Measurements from ENCODE around the gene SLC25A22. TPM values are rescaled to one million over a fixed set of nuclear protein-coding genes. Genes with fewer than 3 reads are reported as not detected.
A peak's percentile ranks its signal among the peaks of the same experiment; 100 is the strongest.

SLC25A22 gene
- total and polyA plus RNA-seq, 2 donors (not counting 1 experiment from before 2014, with no cell fraction given), result 25.7 to 45.7 TPM

DNA sequence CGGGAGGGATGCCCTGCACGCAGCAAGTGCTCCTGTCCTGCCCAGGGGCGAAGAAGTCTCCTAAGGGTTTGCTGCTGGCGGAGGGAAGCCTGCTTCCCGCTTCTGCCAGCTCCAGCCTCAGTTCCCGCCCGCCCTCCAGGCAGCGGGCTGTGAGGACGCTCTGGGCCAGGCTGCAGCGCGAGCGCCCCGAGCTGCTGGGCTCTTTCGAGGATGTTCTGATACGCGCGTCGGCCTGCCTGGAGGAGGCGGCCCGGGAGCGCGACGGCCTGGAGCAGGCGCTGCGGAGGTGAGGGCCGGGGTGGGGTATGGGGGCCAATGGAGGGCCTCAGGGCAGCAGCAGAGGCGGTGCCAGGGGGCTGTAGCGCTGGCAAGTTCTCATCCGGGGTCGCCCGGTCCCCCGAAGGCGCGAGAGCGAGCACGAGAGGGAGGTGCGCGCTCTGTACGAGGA lies 31.8 kb upstream of the SLC25A22 start:
- H3K27me3 ChIP-seq (replicated peaks in 1 of 4; ENCODE audit: control extremely low read depth in 1 of 4, control insufficient read depth in 3 of 4, insufficient read depth in 4 of 4, low read length in 3 of 4), result peaks cover 0 to 60% (median 20%) of the 10 kb centered on the region in 4 experiments
- ChIA-PET POLR2A (interaction anchor here (0.7 to 6.4 kb wide), 3 partner anchors 10 to 14 kb away, joined by 4 to 57 read pairs (median 17); partner anchors contain the start of genes PNPLA2, POLR2L and TSPAN4), CTCF (interaction anchor here (0.7 to 0.8 kb wide), 2 partner anchors 19 to 24 kb away, joined by 3 to 4 read pairs; no protein-coding TSS in a partner anchor)
- Mint-ChIP-seq H3K4me1 (peaks cover 53% of the 10 kb centered on the region), H3K9me3 (ENCODE audit: insufficient read depth) (no peaks in the 10 kb centered on the region), H3K27ac (no peak overlapping the region), H3K27me3 (peaks cover 7% of the 10 kb centered on the region), H3K4me3 (peak overlapping the region; percentile 88)
- 3% methylated on average over 39 of the region's 39 CpGs for WGBS (ENCODE audit: insufficient coverage)
- TF ChIP-seq, protein P1, sequence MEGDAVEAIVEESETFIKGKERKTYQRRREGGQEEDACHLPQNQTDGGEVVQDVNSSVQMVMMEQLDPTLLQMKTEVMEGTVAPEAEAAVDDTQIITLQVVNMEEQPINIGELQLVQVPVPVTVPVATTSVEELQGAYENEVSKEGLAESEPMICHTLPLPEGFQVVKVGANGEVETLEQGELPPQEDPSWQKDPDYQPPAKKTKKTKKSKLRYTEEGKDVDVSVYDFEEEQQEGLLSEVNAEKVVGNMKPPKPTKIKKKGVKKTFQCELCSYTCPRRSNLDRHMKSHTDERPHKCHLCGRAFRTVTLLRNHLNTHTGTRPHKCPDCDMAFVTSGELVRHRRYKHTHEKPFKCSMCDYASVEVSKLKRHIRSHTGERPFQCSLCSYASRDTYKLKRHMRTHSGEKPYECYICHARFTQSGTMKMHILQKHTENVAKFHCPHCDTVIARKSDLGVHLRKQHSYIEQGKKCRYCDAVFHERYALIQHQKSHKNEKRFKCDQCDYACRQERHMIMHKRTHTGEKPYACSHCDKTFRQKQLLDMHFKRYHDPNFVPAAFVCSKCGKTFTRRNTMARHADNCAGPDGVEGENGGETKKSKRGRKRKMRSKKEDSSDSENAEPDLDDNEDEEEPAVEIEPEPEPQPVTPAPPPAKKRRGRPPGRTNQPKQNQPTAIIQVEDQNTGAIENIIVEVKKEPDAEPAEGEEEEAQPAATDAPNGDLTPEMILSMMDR (IDR thresholded peaks at IDR 0.05), result no peak
- no peak for TF ChIP-seq EZH2 (IDR thresholded peaks at IDR 0.05; ENCODE audit: borderline replicate concordance, insufficient read depth, low read depth, low read length, poor library complexity, severe bottlenecking)
- peaks cover 69 to 73% of the 10 kb centered on the region in 2 donors for H3K4me1 ChIP-seq (ENCODE audit: control insufficient read depth in 2 of 2, insufficient read depth in 2 of 2, low read length in 2 of 2)
- DNase-seq, result no peak
- H3K9me3 ChIP-seq (ENCODE audit: control extremely low read depth in 1 of 3, control insufficient read depth in 2 of 3, insufficient read depth in 1 of 3, low read length in 2 of 3), result peaks cover 0 to 15% (median 0%) of the 10 kb centered on the region in 3 donors
- peak overlapping the region; percentile 68 for H3K9ac ChIP-seq (ENCODE audit: low read length)
- H2AFZ ChIP-seq (ENCODE audit: insufficient read depth, low read depth, low read length, poor library complexity, severe bottlenecking), result peak overlapping the region; percentile 78
- no peaks in the 10 kb centered on the region for H3K79me2 ChIP-seq (ENCODE audit: control insufficient read depth, insufficient read depth, low read length)
- ATAC-seq (ENCODE audit: low read depth), result peak; percentile 4
- peak overlapping the region in 4 of 5 experiments; percentile 36 to 55 (median 48) for H3K4me3 ChIP-seq (ENCODE audit: control extremely low read depth in 1 of 5, extremely low read depth in 1 of 5, insufficient read depth in 1 of 5, low read depth in 2 of 5, low read length in 4 of 5)
- peaks cover 61% of the 10 kb centered on the region for H4K20me1 ChIP-seq (ENCODE audit: control insufficient read depth, insufficient read depth, low read length, poor library complexity, severe bottlenecking)
- H3K27ac ChIP-seq (ENCODE audit: low read length in 2 of 2), result no peak overlapping the region
- H3K4me2 ChIP-seq (replicated peaks; ENCODE audit: low read depth, low read length, poor library complexity, severe bottlenecking), result peak overlapping the region; percentile 99
- H3K36me3 ChIP-seq (replicated peaks in 1 of 2; ENCODE audit: control extremely low read depth in 1 of 2, control insufficient read depth in 1 of 2, extremely low read depth in 1 of 2, insufficient read depth in 2 of 2, low read length in 1 of 2), result peaks cover 0 to 4% of the 10 kb centered on the region in 2 experiments
- intact Hi-C loops (cut with micrococcal nuclease), result loop anchor here (1.0 kb wide), 1 partner anchor 10 kb away; no protein-coding TSS in a partner anchor
